Stomach (tissue), 9 donors: Measurements from ENCODE around the gene APLP1. TPM values are rescaled to one million over a fixed set of nuclear protein-coding genes. Genes with fewer than 3 reads are reported as not detected.

Experiments used
- DNase-seq, 2 donors: peaks; one replicate each; pipeline versions ENCODE4 v3.0.0 to v3.0.0-alpha.2; 2013 to 2019
- H3K27ac ChIP-seq, 5 donors: fragments of 200-600 bp in 4 of 5; sonication (generic) in 4 of 5; one replicate each; pipeline ENCODE4 v1.5.1; 2013 to 2019; ENCODE audit warnings: mild to moderate bottlenecking in 1 of 5, moderate library complexity in 1 of 5
- H3K27me3 ChIP-seq, 3 donors: fragments of 200-600 bp; sonication (generic); one replicate each; pipeline ENCODE4 v1.5.1; 2017 to 2019; ENCODE audit warnings: mixed run types in 1 of 3
- H3K36me3 ChIP-seq, 4 donors: fragments of 200-600 bp; sonication (generic); 1 replicate in 3 of 4; 2 replicates in 1 of 4; pipeline ENCODE4 v1.5.1; 2016 to 2019
- H3K4me1 ChIP-seq, 4 donors: fragments of 200-600 bp; sonication (generic); one replicate each; pipeline ENCODE4 v1.5.1; 2016 to 2019
- H3K4me3 ChIP-seq, 4 donors: fragments of 200-600 bp; sonication (generic) in 3 of 4; one replicate each; pipeline ENCODE4 v1.5.1; 2016 to 2019; ENCODE audit warnings: mild to moderate bottlenecking in 1 of 4
- H3K9me3 ChIP-seq, 4 donors: fragments of 200-600 bp; sonication (generic); one replicate each; pipeline ENCODE4 v1.5.1; 2016 to 2019
- CTCF ChIP-seq, 7 experiments: fragments of 450-650 bp in 4 of 7; fragments of 200-600 bp in 3 of 7; sonication (generic) in 3 of 7; IDR thresholded peaks; one replicate each; pipeline ENCODE4 v1.5.1; 2016 to 2019; ENCODE audit warnings: antibody characterized with exemption in 7 of 7, control low read depth in 2 of 7, mild to moderate bottlenecking in 1 of 7
- EP300 ChIP-seq: sonication (generic); formaldehyde crosslinking; IDR thresholded peaks from one replicate; pipeline ENCODE4 v1.6.1; 2017; ENCODE audit warnings: antibody characterized with exemption
- POLR2A ChIP-seq, 4 donors: fragments of 450-650 bp; IDR thresholded peaks; one replicate each; pipeline ENCODE4 v1.6.1; 2016; ENCODE audit warnings: antibody characterized with exemption in 4 of 4, control low read depth in 2 of 4, mild to moderate bottlenecking in 1 of 4, moderate library complexity in 1 of 4
- POLR2AphosphoS5 ChIP-seq, 3 donors: sonication (generic); formaldehyde crosslinking; IDR thresholded peaks; one replicate each; pipeline ENCODE4 v1.6.1; 2016; ENCODE audit warnings: antibody characterized with exemption in 3 of 3
- WGBS, 5 donors: extraction: QIAGEN DNeasy Blood & Tissue Kit in 3 of 5; methylation state at CpG; one replicate each; pipeline versions ENCODE4 v1.1.5 to v1.1.7; 2013 to 2018; 5-methylcytosine and 5-hydroxymethylcytosine counted together
- intact Hi-C: fragments of 100-400 bp; cut with DNase I; formaldehyde crosslinking; loops from one replicate; pipeline ENCODE4 v1.15.1; 2023; ENCODE audit warnings: low total_unique reads
- polyA plus RNA-seq, 3 donors: library from polyadenylated mRNA; stranded (reverse); fragments of 200-250 nt; gene quantifications; one replicate each; pipeline ENCODE4 v1.2.3, GENCODE V29; 2013
- small RNA-seq, 4 donors: library from RNA; depleted of rRNA; stranded (forward); fragments of <200 nt; gene quantifications; one replicate each; pipeline ENCODE3, GENCODE V24; 2016
- total RNA-seq, 5 donors: library from RNA; depleted of rRNA; stranded (reverse); fragments of >200 nt; gene quantifications; one replicate each; pipeline versions ENCODE4 v1.1.0 to v1.2.3, GENCODE V29; 2014 to 2016
- donor health status: healthy with polysubstance abuse.
- donor health status: Bipolar disorder and iron deficiency.
- donor health status: healthy.

The APLP1 gene
- total and polyA plus RNA-seq, 8 donors, result 5.3 to 76.5 (median 18.4) TPM

- H3K4me3 ChIP-seq, result no peak overlapping the region
- peaks cover 0 to 9% (median 6%) of the 10 kb centered on the region in 3 donors for H3K27me3 ChIP-seq
- no peaks in the 10 kb centered on the region for H3K36me3 ChIP-seq
- no peaks in the 10 kb centered on the region for H3K4me1 ChIP-seq
- intact Hi-C loops, result no loop called here
- 75 to 84% (median 82%) methylated on average over 6 of the region's 6 CpGs for WGBS, 5 donors
- H3K9me3 ChIP-seq, result peaks cover 0 to 8% (median 4%) of the 10 kb centered on the region in 4 donors
- no peak overlapping the region for H3K27ac ChIP-seq
- DNase-seq, result no peak
- TF ChIP-seq POLR2A (IDR thresholded peaks at IDR 0.05) (no peak), POLR2AphosphoS5 (IDR thresholded peaks at IDR 0.05) (no peak), EP300 (no peak), CTCF (IDR thresholded peaks at IDR 0.05) (no peak)
These were observed 52.6 kb downstream of the APLP1 start for GRCh38 chr19:35921012-35921411.

GRCh38 chr19:35925501-35925900 lies 57.1 kb downstream of the APLP1 start:
- Histone ChIP-seq H3K27me3 (peaks cover 0 to 17% (median 6%) of the 10 kb centered on the region in 3 donors), H3K36me3 (no peaks in the 10 kb centered on the region), H3K9me3 (peaks cover 0 to 8% (median 4%) of the 10 kb centered on the region in 4 donors), H3K4me1 (peaks cover 0 to 4% (median under 1%) of the 10 kb centered on the region in 4 donors), H3K27ac (no peak overlapping the region), H3K4me3 (no peak overlapping the region)
- DNase-seq, result no peak
- intact Hi-C loops, result no loop called here
- whole genome bisulfite sequencing, 5 donors, result 78 to 100% (median 88%) methylated on average over 3 of the region's 3 CpGs
- TF ChIP-seq POLR2A (IDR thresholded peaks at IDR 0.05), result no peak

- intact Hi-C loops, result no loop called here
- no peaks in the 10 kb centered on the region for H3K36me3 ChIP-seq
- DNase-seq, result no peak
- TF ChIP-seq POLR2AphosphoS5 (IDR thresholded peaks at IDR 0.05) (no peak), POLR2A (IDR thresholded peaks at IDR 0.05) (no peak), CTCF (IDR thresholded peaks at IDR 0.05) (no peak), EP300 (no peak)
- peaks cover 0 to 8% (median 4%) of the 10 kb centered on the region in 4 donors for H3K9me3 ChIP-seq
- WGBS, 5 donors, result 71 to 85% (median 75%) methylated on average over 5 of the region's 5 CpGs
- no peak overlapping the region for H3K4me3 ChIP-seq
- no peak overlapping the region for H3K27ac ChIP-seq
- peaks cover 0 to 17% (median 6%) of the 10 kb centered on the region in 3 donors for H3K27me3 ChIP-seq
- peaks cover 5 to 20% (median 11%) of the 10 kb centered on the region in 4 donors for H3K4me1 ChIP-seq
These were observed 60.1 kb downstream of the APLP1 start for GRCh38 chr19:35928507-35928906.

Small RNA genes within 50 kb of the gene (small RNA-seq; reads per million reads assigned to genes)
- gene RN7SL402P, result 0 reads per million in 4 donors

Other genes with a start within 250 kb of the APLP1 start
- 100 to 1,000 TPM in 1 of 5 donors, 10 to 100 TPM in 4; 26.6 to 133 (median 46.9) TPM for gene RBM42, start 239.5 kb upstream of the APLP1 start, total RNA-seq
- gene RBM42, start 239.5 kb upstream of the APLP1 start, polyA plus RNA-seq, result 10 to 100 TPM; 56.5 to 60.8 (median 58.6) TPM
- gene ETV2, start 226.8 kb upstream of the APLP1 start, total RNA-seq, result 10 to 100 TPM in 1 of 5 donors, under 1 TPM in 1, not detected in 3; 0.55 to 11.7 TPM
- 1 to 10 TPM; 4.5 to 6.3 (median 6.1) TPM for gene ETV2, start 226.8 kb upstream of the APLP1 start, polyA plus RNA-seq
- 100 to 1,000 TPM; 198 to 680 (median 373) TPM for gene COX6B1, start 220.3 kb upstream of the APLP1 start, total RNA-seq
- 1,000 to 10,000 TPM; 1,105 to 1,293 (median 1,217) TPM for gene COX6B1, start 220.3 kb upstream of the APLP1 start, polyA plus RNA-seq
- not detected for gene UPK1A, start 202.1 kb upstream of the APLP1 start, total RNA-seq
- gene UPK1A, start 202.1 kb upstream of the APLP1 start, polyA plus RNA-seq, result under 1 TPM in 1 of 3 donors, not detected in 2; 0.08 TPM
- gene ZBTB32, start 164.0 kb upstream of the APLP1 start, total RNA-seq, result 1 to 10 TPM in 1 of 5 donors, not detected in 4; 8.2 TPM
- gene ZBTB32, start 164.0 kb upstream of the APLP1 start, polyA plus RNA-seq, result under 1 TPM in 2 of 3 donors, not detected in 1; 0.43 to 0.46 TPM
- 10 to 100 TPM in 4 of 5 donors, 1 to 10 TPM in 1; 8.3 to 92.4 (median 24.9) TPM for gene KMT2B, start 150.6 kb upstream of the APLP1 start, total RNA-seq
- 10 to 100 TPM; 13.9 to 22.6 (median 15.1) TPM for gene KMT2B, start 150.6 kb upstream of the APLP1 start, polyA plus RNA-seq
- 10 to 100 TPM in 2 of 5 donors, 1 to 10 TPM in 3; 3.6 to 36.8 (median 9.0) TPM for gene IGFLR1, start 126.1 kb upstream of the APLP1 start, total RNA-seq
- gene IGFLR1, start 126.1 kb upstream of the APLP1 start, polyA plus RNA-seq, result 10 to 100 TPM in 1 of 3 donors, 1 to 10 TPM in 2; 6.4 to 15.6 (median 9.8) TPM
- 10 to 100 TPM; 11.4 to 98.0 (median 57.1) TPM for gene U2AF1L4, start 123.2 kb upstream of the APLP1 start, total RNA-seq
- gene U2AF1L4, start 123.2 kb upstream of the APLP1 start, polyA plus RNA-seq, result 10 to 100 TPM; 27.6 to 53.0 (median 44.8) TPM
- 10 to 100 TPM in 3 of 5 donors, 1 to 10 TPM in 1, not detected in 1; 9.3 to 58.0 (median 32.2) TPM for gene PSENEN, start 122.9 kb upstream of the APLP1 start, total RNA-seq
- 100 to 1,000 TPM in 1 of 3 donors, 10 to 100 TPM in 2; 49.2 to 101 (median 51.0) TPM for gene PSENEN, start 122.9 kb upstream of the APLP1 start, polyA plus RNA-seq
- gene LIN37, start 120.0 kb upstream of the APLP1 start, total RNA-seq, result 10 to 100 TPM in 3 of 5 donors, 1 to 10 TPM in 2; 2.3 to 26.5 (median 17.9) TPM
- gene LIN37, start 120.0 kb upstream of the APLP1 start, polyA plus RNA-seq, result 10 to 100 TPM; 21.5 to 44.9 (median 29.2) TPM
- gene HSPB6, start 111.5 kb upstream of the APLP1 start, total RNA-seq, result 100 to 1,000 TPM in 3 of 5 donors, 10 to 100 TPM in 2; 25.0 to 492 (median 209) TPM
- gene HSPB6, start 111.5 kb upstream of the APLP1 start, polyA plus RNA-seq, result 10 to 100 TPM; 45.0 to 84.9 (median 71.5) TPM
- 10 to 100 TPM in 4 of 5 donors, 1 to 10 TPM in 1; 5.9 to 61.3 (median 36.5) TPM for gene PROSER3, start 110.4 kb upstream of the APLP1 start, total RNA-seq
- gene PROSER3, start 110.4 kb upstream of the APLP1 start, polyA plus RNA-seq, result 1 to 10 TPM; 3.6 to 6.7 (median 4.5) TPM
- 10 to 100 TPM in 4 of 5 donors, 1 to 10 TPM in 1; 5.1 to 73.6 (median 25.4) TPM for gene ARHGAP33, start 93.0 kb upstream of the APLP1 start, total RNA-seq
- gene ARHGAP33, start 93.0 kb upstream of the APLP1 start, polyA plus RNA-seq, result 1 to 10 TPM; 1.4 to 8.0 (median 6.9) TPM
- not detected for gene PRODH2, start 55.7 kb upstream of the APLP1 start, total RNA-seq
- under 1 TPM in 1 of 3 donors, not detected in 2; 0.23 TPM for gene PRODH2, start 55.7 kb upstream of the APLP1 start, polyA plus RNA-seq
- 10 to 100 TPM in 1 of 5 donors, 1 to 10 TPM in 1, under 1 TPM in 1, not detected in 2; 0.37 to 17.9 (median 5.4) TPM for gene NPHS1, start 16.1 kb upstream of the APLP1 start, total RNA-seq
- under 1 TPM; 0.10 to 0.61 (median 0.25) TPM for gene NPHS1, start 16.1 kb upstream of the APLP1 start, polyA plus RNA-seq
- gene KIRREL2, start 11.7 kb upstream of the APLP1 start, total RNA-seq, result under 1 TPM in 2 of 5 donors, not detected in 3; 0.43 to 0.73 TPM
- gene KIRREL2, start 11.7 kb upstream of the APLP1 start, polyA plus RNA-seq, result under 1 TPM in 2 of 3 donors, not detected in 1; 0.56 to 0.65 TPM
- gene NFKBID, start 32.0 kb downstream of the APLP1 start, total RNA-seq, result 10 to 100 TPM in 3 of 5 donors, 1 to 10 TPM in 1, not detected in 1; 6.6 to 42.0 (median 17.6) TPM
- 1 to 10 TPM; 2.4 to 7.1 (median 3.3) TPM for gene NFKBID, start 32.0 kb downstream of the APLP1 start, polyA plus RNA-seq
- 10 to 100 TPM in 1 of 5 donors, 1 to 10 TPM in 1, not detected in 3; 5.0 to 12.5 TPM for gene HCST, start 34.0 kb downstream of the APLP1 start, total RNA-seq
- 10 to 100 TPM in 1 of 3 donors, 1 to 10 TPM in 2; 8.2 to 11.3 (median 9.2) TPM for gene HCST, start 34.0 kb downstream of the APLP1 start, polyA plus RNA-seq
- 10 to 100 TPM in 2 of 5 donors, 1 to 10 TPM in 1, not detected in 2; 9.4 to 72.3 (median 14.1) TPM for gene TYROBP, start 39.7 kb downstream of the APLP1 start, total RNA-seq
- 100 to 1,000 TPM in 1 of 3 donors, 10 to 100 TPM in 2; 38.4 to 106 (median 87.2) TPM for gene TYROBP, start 39.7 kb downstream of the APLP1 start, polyA plus RNA-seq
- gene LRFN3, start 67.8 kb downstream of the APLP1 start, total RNA-seq, result 10 to 100 TPM in 2 of 5 donors, 1 to 10 TPM in 2, under 1 TPM in 1; 0.73 to 48.1 (median 4.0) TPM
- gene LRFN3, start 67.8 kb downstream of the APLP1 start, polyA plus RNA-seq, result 1 to 10 TPM; 2.0 to 6.7 (median 2.6) TPM
- 10 to 100 TPM in 3 of 5 donors, 1 to 10 TPM in 1, not detected in 1; 8.0 to 38.1 (median 21.1) TPM for gene SDHAF1, start 126.6 kb downstream of the APLP1 start, total RNA-seq
- 10 to 100 TPM; 19.2 to 31.2 (median 28.3) TPM for gene SDHAF1, start 126.6 kb downstream of the APLP1 start, polyA plus RNA-seq
- gene SYNE4, start 140.2 kb downstream of the APLP1 start, total RNA-seq, result 10 to 100 TPM in 1 of 5 donors, 1 to 10 TPM in 3, not detected in 1; 1.3 to 11.2 (median 5.4) TPM
- 1 to 10 TPM; 3.5 to 5.8 (median 4.6) TPM for gene SYNE4, start 140.2 kb downstream of the APLP1 start, polyA plus RNA-seq
- 100 to 1,000 TPM in 2 of 5 donors, 10 to 100 TPM in 1, 1 to 10 TPM in 2; 8.8 to 187 (median 44.2) TPM for gene ALKBH6, start 145.6 kb downstream of the APLP1 start, total RNA-seq
- 10 to 100 TPM in 2 of 3 donors, 1 to 10 TPM in 1; 9.8 to 25.8 (median 13.7) TPM for gene ALKBH6, start 145.6 kb downstream of the APLP1 start, polyA plus RNA-seq
- 10 to 100 TPM in 1 of 5 donors, 1 to 10 TPM in 4; 1.8 to 17.1 (median 7.5) TPM for gene CLIP3, start 164.3 kb downstream of the APLP1 start, total RNA-seq
- gene CLIP3, start 164.3 kb downstream of the APLP1 start, polyA plus RNA-seq, result 1 to 10 TPM; 4.5 to 8.3 (median 5.5) TPM
- 10 to 100 TPM in 1 of 5 donors, 1 to 10 TPM in 1, under 1 TPM in 2, not detected in 1; 0.29 to 12.8 (median 5.1) TPM for gene THAP8, start 185.7 kb downstream of the APLP1 start, total RNA-seq
- gene THAP8, start 185.7 kb downstream of the APLP1 start, polyA plus RNA-seq, result 1 to 10 TPM; 4.4 to 4.7 (median 4.7) TPM
- gene WDR62, start 186.3 kb downstream of the APLP1 start, total RNA-seq, result 10 to 100 TPM in 1 of 5 donors, 1 to 10 TPM in 3, under 1 TPM in 1; 0.29 to 15.2 (median 2.7) TPM
- 1 to 10 TPM in 2 of 3 donors, under 1 TPM in 1; 0.31 to 1.3 (median 1.2) TPM for gene WDR62, start 186.3 kb downstream of the APLP1 start, polyA plus RNA-seq
- gene OVOL3, start 242.6 kb downstream of the APLP1 start, total RNA-seq, result not detected
- gene OVOL3, start 242.6 kb downstream of the APLP1 start, polyA plus RNA-seq, result not detected
- gene POLR2I, start 246.3 kb downstream of the APLP1 start, total RNA-seq, result 100 to 1,000 TPM in 1 of 5 donors, 10 to 100 TPM in 4; 16.2 to 199 (median 42.8) TPM
- 100 to 1,000 TPM in 2 of 3 donors, 10 to 100 TPM in 1; 84.0 to 123 (median 117) TPM for gene POLR2I, start 246.3 kb downstream of the APLP1 start, polyA plus RNA-seq
- gene TBCB, start 246.9 kb downstream of the APLP1 start, total RNA-seq, result 100 to 1,000 TPM in 1 of 5 donors, 10 to 100 TPM in 4; 32.1 to 263 (median 71.0) TPM
- gene TBCB, start 246.9 kb downstream of the APLP1 start, polyA plus RNA-seq, result 100 to 1,000 TPM; 137 to 165 (median 140) TPM